ENCODE data around the gene POTEB.
"Not testable (repeated sequence)": the region's sequence is repeated elsewhere in the genome, so short reads cannot be mapped to it uniquely, and the experiment has no call there.

The POTEB gene

GRCh38 chr15:21877635-21878034 lies at the start of gene POTEB:
POTEB (minus strand) TSS chr15:21877735; CDS start chr15:21877246, 489 bp downstream.
- DNase-seq (ENCODE audit: low read depth), result not testable (repeated sequence)

DNA sequence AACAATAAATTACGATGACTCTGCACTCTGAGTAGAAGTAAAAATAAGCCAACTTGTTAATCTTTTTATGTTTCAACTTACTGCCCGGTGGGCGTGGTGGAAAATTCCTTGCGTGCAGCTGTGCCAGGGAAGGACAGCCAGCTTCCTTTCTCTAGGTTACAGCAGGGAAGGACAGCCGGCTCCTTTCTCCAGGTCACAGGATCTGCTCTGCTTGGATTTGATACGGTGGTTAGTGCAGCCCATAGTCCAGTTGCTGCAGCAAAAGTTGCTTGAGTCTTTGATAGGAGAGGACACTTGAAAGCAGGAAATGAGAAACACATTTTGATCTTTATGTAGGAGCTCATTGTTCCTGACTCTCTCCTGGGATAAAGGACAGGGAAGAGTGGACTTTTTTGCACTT lies 13.4 kb upstream of the POTEB start:
- not testable (repeated sequence) for DNase-seq (ENCODE audit: low read depth)

- not testable (repeated sequence) for DNase-seq (ENCODE audit: low read depth)
Measured at GRCh38 chr15:21889542-21889941, 12.0 kb upstream of the POTEB start.

GRCh38 chr15:21838831-21839230 lies 38.7 kb downstream of the POTEB start:
- not testable (repeated sequence) for DNase-seq (ENCODE audit: low read depth)

Measured in iris pigment epithelial cell (primary cell).